GM19452 (cell line): ENCODE data around the gene PRRT3.
A peak's percentile ranks its signal among the peaks of the same experiment; 100 is the strongest.

Experiments
- ATAC-seq: cut with Tn5 transposase; IDR thresholded peaks from one replicate; pipeline ENCODE4 v1.9.1; 2021; ENCODE audit not compliant: unreplicated experiment

Gene PRRT3

DNA sequence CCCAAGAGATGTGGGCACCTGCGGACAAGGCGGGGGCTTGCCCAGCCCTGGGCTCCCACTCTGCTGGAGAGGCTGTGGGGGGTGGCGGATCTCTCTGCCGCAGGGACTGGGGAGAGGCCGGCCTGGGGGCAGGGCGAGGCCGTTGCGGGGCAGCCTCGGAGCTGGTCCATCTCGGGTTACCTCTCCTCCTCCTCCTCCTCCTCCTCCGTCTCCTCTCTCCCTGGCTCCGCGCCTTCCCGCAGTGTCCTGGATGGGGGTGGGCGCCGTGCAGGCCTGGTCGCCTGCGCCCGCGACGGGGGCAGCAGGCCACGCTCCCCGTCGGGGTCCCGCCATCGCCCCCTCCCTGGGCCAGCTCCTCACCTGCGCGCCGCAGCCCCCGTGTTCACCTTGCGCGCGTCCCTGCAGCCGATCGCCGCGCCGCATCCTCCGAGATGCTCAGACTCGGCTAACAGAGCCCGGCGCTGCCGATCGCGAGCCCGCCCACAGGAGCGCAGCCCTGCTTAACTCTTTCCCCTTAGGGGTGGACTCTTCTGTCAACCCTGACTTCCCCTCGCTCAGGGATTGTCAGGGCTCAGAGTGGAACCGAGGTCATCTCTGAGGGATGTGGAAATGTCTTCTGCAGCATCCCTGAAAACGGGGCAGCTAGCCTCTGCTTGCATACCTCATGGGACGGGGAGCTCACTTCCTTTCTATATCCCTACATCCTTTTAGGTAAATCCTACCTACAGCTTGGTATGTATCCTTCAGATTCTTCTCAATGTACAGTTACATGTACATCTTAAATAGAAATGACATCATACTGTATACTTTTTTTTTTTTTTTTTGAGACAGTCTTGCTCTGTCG lies at the start of gene PRRT3:
PRRT3 (minus strand) TSS at position 447 of the 844 bp plus-strand sequence. CDS start 2,293 bp downstream, outside the sequence.
- ATAC-seq, result peak; percentile 75

GRCh38 chr3:10000686-10001085 lies 48.5 kb upstream of the PRRT3 start:
- no peak for ATAC-seq

DNA sequence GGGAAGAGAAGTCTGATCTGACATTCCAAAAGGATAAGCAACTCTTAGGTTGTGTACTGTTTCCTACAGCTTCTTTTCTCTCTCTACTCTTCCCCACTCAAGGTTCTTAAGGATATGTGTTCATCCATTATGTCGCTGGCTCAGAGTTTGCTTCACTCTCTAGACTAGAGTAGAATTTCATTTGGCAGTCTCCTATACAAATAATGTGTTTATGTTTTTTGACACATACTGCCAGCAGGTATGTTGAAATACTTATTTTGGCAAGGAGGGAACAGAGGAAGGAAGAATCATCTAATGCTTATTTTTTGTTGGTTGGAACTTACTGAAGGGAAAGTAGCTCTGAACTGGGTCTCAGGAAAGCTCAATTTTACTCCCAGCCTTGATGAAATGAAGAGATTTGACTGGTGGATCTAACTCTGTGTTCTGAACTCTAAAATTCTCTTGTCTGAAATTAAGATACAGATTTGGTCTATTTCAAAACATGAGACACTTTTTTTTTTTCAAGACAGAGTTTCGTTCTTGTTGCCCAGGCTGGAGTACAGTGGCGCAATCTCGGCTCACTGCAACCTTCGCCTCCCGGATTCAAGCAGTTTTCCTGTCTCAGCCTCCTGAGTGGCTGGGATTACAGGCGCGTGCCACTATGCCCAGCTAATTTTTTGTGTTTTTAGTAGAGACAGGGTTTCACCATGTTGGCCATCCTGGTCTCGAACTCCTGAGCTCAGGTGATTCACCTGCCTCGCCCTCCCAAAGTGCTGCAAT lies 42.1 kb upstream of the PRRT3 start:
- no peak for ATAC-seq

GRCh38 chr3:9986230-9986725 lies 34.1 kb upstream of the PRRT3 start:
- peak; percentile 31 for ATAC-seq

GRCh38 chr3:9980251-9980650 lies 28.0 kb upstream of the PRRT3 start:
- ATAC-seq, result no peak

DNA sequence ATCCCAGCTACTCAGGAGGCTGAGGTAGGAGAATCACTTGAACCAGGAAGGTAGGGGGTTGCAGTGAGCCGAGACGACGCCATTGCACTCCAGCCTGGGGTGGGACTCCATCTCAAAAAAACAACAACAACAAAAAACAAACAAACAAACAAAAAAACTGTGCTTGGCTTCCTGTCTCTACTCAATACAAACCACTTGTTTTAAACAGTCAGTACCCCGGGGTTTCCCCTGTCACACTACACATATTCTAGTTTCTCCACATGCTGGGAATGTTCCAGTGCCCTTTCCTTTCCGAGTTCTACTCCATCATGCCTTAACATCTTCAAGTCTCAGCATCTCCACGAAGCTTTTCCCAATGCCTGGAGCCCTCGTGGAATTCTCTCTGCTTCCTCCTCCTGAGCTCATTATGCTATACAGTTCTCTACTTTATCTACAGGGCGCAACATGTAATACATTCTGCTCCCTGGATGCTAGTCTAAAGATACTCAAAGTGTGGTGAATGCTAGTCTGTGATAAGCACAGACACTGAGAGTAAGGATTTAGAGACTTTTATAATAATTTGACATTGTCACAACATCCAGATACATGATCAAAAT lies 26.6 kb upstream of the PRRT3 start:
- no peak for ATAC-seq

DNA sequence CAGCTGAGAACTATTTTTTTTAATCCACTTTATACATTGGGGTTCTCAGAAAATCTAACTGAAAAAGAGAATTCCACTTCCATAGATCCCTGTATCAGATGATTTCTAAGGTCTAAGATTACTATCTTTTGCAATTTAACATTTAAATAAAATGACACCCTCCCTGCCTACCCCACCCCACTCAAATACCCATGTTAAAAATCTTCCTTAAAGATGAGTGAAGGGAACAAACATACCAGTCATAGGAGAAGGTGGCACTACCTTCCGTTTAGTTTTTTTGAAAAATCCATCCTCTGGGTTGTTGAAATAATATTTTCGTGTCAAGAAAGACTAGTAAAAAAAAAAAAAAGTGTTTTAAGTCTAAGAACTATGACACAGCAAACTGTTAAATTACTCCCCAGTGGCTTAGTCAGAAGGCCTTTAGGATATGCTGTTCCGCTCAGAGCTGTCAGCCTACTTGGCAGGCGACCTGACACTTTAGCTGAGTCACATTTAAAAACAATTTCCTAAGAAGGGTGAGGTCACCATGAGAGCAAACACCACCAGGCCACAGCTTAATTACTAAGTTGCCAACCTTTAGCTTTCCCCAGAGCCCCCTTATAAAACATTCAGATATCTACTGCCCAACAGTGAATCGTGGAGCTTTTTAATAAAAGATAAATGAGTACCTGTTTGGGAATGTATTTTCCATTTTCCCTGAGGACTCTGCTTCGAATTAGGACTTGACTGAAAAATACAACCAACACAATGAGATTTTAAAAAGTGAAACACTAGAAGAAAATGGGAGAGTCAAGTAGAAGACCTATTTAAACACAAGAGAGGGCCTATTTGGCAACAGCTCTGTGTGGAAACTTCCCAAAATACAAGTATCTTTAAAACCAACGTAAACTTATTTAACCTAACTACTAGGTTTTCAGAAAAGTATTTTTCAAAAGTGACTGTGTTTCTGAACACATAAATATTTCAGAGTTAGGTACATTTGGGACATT lies 24.8 kb upstream of the PRRT3 start:
- ATAC-seq, result no peak

- ATAC-seq, result no peak
These were observed 17.9 kb upstream of the PRRT3 start for GRCh38 chr3:9970020-9970652.

GRCh38 chr3:9969632-9970019 lies 17.4 kb upstream of the PRRT3 start:
- no peak for ATAC-seq

DNA sequence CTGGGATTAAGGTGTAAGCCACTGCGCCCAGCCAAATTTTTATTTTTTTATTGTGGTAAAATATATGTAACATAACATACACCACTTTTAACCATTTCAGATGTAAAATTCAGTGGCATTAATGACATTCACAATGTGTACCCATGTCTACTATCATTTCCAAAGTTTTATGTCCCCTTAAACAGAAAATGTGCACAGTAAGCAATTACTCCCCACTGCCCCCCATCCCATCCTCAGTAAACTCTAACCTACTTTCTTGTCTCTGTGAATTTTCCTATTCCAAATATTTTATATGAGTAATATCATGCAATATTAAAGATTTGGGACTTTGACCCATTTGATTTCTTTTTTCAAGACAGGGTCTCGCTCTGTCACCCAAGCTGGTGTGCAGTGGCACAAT lies 14.6 kb upstream of the PRRT3 start:
- ATAC-seq, result no peak

GRCh38 chr3:9965200-9965875 lies 13.1 kb upstream of the PRRT3 start:
- no peak for ATAC-seq

GRCh38 chr3:9957214-9957613 lies 5.0 kb upstream of the PRRT3 start:
- ATAC-seq, result no peak

GRCh38 chr3:9955611-9956352 lies 3.6 kb upstream of the PRRT3 start:
- no peak for ATAC-seq

DNA sequence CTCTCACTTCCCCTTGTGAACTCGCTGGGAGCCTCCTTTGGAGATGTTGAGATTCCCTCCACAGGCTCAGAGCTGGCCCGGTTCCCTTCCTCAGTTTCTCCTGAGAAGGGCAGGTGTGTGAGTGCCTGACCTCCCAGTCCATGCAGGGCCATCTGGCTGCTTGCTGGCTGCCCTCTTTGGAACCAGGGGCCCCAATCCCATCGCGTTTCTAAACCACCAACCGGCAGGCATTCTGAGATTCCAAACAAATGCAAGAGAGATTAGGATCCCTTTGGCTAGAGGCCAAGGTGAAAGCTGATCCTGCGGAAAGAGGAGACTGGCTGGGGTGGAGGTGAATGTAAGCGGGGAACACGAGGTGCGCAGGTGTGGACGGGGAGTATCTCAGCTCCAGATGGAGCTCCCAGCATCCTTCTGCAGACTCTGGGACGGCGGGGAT lies 2.9 kb upstream of the PRRT3 start:
- ATAC-seq, result no peak

GRCh38 chr3:9951598-9951961 lies 628 bp downstream of the PRRT3 start:
- ATAC-seq, result peak; percentile 19

- ATAC-seq, result peak; percentile 27
These were observed 1.1 kb downstream of the PRRT3 start for GRCh38 chr3:9951126-9951525.

GRCh38 chr3:9949626-9950025 lies 2.6 kb downstream of the PRRT3 start:
- no peak for ATAC-seq

DNA sequence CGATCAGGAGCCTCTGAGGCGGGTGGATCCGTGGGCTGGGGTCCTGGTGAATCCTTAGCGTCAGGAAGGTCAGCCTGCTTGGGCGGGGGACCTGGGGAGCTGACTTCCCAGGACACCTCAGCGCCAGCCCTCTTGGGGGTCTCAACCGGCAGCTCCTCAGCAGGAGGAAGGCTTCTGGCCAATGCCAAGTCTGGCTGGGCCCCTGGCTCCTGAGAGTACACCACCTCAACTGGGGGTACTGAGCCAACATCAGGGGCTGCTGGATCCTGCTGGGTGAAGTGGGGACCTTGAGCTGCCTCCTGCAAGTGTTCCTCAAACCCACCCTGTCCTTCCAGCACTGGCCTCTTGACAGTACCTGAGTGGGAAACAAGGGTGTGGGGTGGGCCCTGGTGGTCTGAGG lies 3.1 kb downstream of the PRRT3 start:
- ATAC-seq, result no peak

DNA sequence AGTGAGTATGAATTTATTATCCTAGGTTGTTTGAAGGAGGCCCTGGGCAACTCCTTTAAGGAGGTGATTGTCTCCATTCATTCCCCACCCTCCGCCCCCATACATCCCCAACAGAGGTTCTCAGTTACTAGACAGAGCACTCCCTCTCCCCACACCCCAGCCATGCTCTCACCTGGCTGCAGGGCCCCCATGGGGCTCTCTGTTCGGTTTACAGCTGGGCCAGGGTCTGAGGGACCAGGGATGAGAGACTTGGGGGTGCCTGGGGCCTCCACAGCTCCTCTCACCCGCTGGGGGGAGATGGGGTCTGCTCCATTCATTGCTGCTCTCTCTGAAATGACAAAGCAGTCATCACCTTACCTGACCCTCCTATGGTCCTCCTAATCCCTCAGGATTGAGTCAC lies 3.6 kb downstream of the PRRT3 start:
- ATAC-seq, result no peak
